G401.6 (cell line): Measurements from ENCODE around the gene INF2.
A peak's percentile ranks its signal among the peaks of the same experiment; 100 is the strongest.

Experiments used
- FAIRE-seq: peaks from 2 replicates; lab custom pipeline; 2012; peaks lifted over from hg19 to GRCh38; lab: Jason Lieb, UNC

The INF2 gene

DNA sequence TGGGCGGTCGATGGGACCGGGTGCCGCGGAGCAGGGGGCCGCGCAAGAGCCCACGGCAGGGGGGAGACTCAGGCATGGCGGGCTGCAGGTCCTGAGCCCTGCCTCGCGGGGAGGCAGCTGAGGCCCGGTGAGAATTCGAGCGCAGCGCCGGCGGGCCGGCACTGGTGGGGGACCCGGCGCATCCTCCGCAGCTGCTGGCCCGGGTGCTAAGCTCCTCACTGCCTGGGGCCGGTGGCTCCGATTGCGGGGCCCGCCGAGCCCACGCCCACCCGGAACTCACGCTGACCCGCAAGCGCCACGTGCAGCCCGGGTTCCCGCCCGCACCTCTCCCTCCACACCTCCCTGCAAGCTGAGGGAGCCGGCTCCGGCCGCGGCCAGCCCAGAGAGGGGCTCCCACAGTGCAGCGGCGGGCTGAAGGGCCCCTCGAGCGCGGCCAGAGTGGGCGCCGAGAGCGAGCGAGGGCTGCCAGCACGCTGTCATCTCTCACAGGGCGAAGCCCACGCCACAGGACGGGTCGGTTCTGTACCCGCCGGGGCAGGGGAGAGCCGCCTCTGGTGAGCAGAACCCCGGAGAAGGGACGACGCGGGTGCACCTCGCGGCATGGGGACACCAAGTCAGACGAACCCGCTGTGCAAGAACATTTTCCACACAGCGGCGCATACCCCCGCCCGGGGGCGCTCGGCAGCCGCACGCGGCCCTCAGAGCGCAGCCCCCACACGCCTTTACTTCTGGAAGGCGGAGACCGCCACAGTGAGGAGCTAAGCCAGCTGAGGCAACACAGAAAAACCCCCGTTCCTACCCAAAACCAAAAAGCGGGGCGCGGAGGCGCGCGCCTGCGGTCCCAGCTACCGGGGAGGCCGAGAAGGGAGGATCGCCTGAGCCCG, 62.4 kb downstream of the INF2 start:
- no peak for FAIRE-seq

DNA sequence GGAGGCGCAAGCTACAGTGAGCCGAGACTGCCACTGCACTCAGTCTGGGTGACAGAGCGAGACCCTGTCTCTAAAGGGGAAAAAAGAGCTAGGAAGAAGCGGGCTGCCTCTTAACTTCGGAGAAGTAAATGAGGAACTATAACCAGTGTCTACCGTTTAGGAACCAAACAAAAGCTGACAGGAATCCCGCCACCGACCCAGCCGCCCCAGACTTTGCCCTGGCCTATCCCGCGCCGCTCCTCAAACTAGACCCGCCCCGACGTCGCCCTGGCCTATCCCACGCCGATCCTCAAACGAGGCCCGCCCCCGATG, 63.0 kb downstream of the INF2 start:
- no peak for FAIRE-seq

DNA sequence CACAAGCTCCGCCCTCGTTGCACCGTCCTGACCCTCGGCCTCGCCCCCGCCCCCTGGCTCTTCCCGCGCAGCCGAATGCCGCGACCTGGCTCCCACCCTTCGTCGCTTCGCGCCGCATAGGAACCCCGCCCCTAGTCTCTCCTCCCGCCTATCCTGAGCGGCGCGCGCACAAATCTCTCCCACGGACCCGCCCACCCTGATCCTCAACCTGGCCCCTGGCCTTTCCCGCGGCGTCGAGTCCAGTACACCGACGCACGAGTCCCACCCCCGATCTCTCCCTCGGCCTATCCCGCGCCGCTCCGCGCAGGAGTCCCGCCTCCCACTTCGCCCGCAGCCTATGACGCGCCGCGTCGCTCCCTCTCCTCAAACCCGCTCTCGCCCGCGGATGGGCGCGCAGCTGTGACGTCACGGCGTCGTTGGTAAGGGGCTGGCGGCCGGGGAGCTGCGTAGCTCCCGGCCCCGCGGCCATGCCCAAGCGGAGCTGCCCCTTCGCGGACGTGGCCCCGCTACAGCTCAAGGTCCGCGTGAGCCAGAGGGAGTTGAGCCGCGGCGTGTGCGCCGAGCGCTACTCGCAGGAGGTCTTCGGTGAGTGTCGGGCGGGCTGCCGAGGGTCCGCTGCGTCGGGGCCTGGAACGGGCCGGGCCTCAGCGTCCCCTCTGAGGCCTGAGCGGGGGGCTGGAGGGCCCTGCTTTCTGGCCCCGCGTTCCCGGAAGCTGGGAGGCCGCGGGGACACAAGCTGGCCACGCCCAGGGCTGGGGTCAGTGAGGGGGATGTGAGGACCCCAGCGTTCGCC, 63.5 kb downstream of the INF2 start, which contains the start of gene SIVA1:
TSS of gene SIVA1 (plus strand) at position 413 of the 793 bp plus-strand sequence. CDS start at position 468, 55 bp downstream.
- peak; percentile 97 for FAIRE-seq

DNA sequence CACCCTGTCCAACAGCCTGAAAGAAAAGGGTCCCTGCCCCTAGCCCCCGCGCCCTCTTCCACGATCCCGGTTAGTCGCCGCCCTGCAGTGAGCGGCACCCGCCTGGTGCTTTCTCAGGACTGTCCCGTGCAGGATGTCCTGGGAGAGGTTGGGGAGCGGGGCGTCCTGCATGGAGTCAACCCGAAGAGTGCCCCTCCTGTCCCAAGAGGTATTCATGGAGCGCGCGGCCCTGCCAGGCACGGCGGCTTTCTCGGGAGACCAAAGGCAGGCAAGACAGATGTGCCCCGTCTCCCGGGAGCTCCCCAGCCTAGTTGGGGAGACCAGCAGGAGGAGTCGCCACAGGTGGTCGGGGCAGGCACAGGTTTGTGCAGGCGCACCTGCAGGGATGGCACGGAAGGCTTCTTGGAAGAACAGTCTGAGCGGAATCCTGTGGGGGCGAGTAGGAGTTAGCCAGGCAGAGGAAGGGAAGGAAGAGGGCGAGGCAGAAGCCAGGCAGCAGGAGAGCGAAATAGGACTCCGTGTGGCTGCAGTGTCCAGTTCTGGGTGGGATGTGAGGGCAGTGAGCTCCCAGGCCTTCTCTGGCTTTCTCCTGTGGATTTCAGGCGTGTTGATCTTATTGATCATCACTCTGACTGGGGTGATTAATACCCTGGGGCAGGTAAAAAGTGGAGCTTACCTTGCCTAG, 64.3 kb downstream of the INF2 start:
- FAIRE-seq = no peak

DNA sequence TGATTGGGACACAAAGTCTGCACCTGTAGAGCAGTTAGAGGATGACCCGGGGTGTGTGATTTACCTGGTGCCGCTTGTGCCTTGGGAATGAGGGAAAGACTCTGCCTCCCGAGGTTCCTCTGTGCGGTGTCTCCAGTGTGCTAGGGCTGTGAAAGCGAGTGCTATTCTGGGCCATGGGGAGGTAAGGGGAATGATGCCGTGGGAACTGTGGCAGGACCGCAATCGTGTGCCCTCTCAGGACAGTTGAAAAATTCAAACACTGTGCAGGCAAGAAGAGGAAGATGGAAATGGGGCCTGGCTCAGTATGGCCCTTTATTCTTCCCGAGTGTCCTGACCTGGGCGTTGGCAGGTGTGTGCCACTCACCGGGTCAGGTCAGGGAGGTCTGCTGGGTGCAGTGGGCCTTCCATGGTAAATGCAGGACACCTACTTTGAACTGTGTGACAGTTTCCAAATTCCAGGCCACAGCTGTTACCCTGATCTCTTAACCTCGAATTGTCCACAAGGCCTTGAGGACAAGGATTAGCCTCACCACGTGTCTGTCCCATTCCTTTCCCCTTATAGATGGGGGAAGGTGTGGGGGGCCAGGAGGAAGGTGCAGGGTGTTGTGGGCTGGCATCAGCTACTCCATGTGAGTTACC, 64.9 kb downstream of the INF2 start:
- FAIRE-seq = no peak

DNA sequence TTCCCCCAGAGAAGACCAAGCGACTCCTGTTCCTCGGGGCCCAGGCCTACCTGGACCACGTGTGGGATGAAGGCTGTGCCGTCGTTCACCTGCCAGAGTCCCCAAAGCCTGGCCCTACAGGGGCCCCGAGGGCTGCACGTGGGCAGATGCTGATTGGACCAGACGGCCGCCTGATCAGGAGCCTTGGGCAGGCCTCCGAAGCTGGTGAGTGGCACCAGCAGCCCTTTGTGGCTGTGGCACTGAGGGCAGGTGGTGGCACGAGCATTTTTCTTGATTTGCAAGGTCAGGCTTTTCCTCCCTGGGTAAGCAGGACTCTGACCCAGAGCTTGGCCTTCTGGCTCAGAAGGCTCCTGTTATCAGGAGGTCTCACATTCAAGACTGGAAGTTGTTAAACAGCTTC, 66.2 kb downstream of the INF2 start:
- FAIRE-seq = no peak

DNA sequence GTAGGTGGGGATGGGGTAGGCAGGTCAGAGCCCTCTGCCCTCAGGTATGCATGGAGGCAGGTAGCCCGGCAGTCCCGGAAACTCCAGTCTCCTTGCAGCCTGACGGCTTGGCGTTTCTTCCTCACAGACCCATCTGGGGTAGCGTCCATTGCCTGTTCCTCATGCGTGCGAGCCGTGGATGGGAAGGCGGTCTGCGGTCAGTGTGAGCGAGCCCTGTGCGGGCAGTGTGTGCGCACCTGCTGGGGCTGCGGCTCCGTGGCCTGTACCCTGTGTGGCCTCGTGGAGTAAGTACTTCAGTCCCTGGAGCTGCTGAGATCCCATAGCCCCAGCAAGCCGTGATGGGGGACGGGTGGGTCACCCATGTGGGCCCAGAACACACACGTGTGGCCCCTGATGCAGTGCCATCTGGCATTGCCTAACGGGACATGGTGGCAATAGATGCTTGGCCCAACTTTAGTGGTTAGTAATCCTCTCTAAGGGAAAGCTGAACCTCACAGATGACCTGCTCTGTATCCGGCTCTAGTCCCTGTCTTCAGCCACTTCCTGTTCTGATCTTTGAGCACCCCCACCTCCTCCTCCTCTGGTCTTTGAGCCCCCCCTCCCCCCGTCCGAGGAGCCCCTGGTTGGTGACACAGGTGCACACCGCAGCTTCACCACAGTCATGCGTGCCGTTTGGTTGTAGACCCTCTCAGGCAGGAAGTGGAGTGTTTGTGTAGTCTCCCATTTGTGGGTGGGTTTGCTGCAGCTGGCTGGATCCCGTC, 67.2 kb downstream of the INF2 start:
- no peak for FAIRE-seq

DNA sequence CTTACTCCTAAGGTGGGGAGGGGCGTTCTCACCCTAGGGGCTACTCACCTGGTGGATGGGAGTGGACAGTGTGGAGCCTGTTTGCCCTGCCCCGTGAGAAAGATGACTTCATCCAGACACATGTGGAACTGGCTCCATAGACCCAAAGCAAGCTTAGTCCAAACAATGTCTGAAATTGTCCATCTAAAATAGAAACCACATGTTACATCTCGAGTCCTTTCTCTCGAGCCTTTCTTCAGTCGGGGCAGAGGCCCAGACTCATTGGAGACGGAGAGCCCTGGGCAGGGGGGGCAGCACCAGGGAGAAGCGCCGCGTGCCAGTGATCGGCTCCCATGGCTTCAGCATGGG, 67.8 kb downstream of the INF2 start:
- FAIRE-seq = no peak

DNA sequence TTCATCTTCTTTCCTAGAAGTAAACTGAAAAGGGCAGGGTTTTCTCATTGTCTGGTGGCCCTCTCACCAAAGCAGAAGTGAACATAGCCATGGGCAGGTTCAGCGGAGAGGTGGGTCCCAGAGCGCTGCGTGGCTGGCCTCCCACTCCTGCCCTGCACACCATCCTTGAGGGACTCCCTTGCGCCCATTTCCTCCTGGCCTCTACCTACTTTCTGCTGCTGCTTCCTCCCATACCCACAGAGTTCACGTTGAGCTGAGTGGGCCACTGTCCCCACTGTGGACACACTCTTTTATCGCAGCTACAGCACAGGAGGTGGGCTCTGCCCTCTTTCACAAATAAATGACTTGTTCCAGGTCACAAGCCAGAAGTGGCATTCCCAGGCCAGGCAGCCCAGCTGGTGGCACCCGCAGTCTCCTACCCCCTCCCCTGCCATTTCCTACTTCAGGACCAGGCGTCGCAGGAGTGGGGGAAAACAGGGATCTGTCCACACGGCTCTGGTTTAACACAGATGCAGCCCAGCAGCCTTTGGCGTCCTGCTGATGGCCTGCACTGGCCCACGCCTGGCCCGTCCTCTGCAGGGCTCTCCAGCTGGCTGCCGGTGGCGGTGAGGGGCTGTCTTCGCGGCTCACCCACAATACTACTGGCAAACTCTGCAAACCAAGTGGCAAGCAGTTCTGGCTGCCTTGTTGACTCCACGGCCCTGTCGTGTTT, 68.4 kb downstream of the INF2 start:
- no peak for FAIRE-seq

DNA sequence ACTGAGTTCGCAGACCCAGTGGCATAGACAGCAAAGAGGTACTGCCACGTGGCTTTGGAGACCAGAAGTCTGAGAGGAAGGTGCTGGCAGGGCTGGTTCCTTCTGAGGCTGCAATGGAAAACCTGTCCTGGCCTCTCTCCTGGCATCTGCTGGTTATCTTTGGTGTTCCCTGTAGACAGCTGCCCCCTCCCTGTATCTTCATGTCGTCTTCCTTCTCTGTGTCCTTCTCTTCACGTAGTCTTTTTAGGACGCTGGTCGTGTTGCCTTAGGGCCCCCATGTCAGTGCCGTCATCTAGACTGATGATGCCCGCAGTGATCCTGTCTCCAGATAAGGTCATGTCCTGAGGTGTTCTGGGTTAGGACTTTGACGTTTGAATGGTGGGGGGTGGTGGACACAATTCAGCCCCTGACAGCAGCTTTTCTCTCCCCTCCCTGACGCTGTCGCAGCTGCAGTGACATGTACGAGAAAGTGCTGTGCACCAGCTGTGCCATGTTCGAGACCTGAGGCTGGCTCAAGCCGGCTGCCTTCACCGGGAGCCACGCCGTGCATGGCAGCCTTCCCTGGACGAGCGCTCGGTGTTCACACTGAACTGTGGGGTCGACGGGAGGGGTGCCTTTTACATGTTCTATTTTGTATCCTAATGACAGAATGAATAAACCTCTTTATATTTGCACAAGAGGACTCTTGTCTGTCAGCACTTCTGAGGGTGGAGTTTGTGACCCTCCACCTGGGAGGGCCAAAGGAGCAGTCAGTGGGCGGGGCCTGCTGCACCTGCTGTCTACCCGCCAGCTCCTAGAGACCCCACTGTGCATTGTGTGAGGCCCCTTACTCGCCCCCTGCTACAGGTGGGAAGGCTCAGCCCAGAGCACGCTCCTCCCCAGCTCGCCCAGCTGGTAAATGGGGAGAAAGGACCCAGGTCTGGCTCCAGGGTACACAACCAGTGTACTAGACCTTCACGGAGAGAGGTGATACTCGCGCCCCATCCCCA, 69.9 kb downstream of the INF2 start:
- FAIRE-seq = no peak

DNA sequence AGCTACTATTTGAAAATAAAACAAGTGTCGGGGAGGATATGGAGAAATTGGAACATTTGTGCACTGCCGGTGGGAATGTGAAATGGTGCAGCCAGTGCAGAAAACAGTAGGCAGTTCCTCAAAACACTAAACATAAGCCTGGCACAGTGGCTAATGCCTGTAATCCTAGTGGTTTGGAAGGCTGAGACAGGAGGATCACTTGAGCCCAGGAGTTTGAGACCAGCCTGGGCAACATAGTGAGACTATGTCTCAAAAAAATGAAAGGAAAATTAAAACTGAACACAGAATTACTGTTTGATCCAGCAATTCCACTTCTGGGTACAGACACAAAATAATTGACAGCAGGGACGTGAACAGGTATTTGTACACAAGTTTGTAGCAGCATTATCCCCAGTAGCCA, 76.1 kb downstream of the INF2 start:
- FAIRE-seq = no peak

DNA sequence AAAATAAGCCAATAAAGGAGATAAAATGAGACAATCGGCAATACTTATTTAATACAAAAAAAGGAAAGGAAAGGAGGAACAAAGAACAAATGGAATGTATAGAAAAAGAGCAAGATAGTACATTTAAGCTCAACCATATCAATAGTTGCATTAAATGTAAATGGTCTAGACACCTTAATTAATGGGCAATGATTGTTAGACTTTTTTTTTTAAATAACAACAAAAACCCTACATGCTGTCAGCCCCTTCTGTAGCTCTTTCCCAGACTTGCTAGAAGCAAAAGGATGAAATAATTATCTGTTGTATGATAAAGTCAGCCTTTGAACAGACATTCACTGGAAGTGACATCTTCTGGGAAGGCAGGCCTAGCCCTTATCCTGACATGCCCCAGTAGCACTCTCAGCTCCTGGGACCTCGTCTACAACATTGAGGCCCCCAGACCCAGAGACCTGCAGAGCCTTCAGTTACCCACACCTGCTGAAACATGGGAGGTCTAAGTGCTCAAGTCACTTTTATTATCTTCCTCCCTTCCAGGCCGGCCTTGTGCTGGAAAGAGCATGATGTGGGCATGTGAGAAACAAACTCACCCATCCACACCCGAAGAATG, 76.9 kb downstream of the INF2 start:
- no peak for FAIRE-seq

DNA sequence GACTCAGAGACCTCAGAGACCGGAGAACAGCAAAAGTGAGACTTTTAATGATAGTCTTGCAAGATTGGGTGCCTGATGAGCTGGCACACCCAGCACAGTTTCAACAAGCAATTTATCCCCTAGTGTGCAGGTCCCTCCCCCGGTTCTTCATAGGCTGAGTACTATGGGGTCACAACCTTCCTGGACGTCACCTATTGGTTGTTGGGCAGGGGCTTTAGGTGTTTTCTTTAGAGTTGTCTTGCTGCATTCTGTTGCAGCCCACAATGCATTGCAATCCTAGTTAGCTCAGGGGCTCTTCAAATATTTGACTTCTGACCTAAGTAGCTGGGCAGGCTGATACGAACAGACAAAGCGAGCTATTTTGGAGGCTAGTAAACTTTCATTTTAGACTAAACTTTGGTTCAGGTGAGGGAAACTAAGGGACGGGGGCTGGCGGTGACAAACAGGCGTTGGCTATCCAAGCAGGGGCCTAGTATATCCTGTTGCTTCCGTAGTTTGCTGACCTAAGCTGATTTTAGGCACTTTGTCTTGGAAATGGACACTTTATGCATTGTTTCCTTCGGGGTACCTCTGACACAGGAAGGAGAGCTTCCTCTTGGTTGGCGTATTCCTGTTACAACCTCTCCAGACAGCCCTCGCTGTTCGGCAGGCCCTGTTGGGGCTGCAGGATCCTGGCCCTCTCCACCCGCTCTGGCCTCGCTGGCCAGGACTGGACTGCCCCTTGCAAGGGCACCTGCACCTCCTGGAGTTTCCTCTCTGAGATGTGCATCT, 77.6 kb downstream of the INF2 start:
- no peak for FAIRE-seq

DNA sequence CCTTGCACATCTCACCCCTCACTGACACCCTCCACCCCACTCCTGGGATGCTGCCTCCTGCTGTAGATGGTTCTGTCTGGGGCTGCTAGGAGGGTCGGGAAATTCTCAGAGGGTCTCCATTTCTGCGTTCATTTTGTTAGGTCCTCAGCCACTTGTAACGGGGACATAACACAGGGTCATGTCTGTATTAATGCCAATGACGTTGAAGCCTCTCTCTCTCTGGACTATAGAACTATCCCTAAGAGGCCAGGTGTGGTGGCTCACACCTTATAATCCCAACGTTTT, 78.2 kb downstream of the INF2 start:
- no peak for FAIRE-seq

DNA sequence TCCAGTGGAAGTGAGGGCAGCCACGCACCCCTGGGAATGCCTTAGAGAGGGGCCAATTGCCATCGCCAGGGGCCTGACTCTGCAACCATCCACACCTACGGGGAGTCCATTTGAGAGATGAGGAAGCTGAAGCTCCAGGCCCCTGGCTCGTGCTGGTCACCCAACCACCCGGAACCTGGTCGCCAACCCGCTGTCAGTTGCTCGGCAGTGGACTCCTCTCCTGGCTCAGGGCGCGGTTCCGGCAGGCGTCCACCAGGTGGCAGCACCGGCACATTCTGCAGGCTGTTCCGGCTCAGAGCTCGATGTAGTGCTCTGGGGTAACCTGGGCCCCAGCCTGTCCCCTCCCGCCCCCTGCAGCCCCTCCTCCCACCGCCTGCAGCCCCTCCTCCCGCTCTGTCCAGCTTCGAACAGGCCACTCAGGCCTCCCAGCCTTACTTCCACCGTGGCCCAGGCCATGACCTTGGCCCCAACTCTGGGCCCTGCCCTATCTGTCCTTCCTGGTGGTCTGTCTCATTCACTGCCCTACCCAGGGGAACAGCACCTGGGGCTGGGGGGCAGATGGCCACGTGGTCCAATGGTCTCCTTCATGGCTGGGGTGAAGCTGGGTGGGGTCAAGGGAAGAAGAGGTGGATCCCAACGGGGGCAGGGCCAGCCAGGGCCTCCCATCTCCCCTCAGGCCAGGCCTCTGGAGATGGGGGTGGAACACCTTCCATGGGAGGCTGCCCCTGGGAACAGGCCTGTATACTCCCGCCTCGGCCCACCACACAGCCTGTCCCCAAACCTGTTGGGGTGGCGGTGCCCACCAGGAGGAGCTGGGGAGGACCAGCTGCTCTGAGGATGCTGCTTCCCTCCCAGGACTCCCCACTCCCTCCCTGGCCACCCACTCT, 79.3 kb downstream of the INF2 start:
- FAIRE-seq = peak; percentile 30

DNA sequence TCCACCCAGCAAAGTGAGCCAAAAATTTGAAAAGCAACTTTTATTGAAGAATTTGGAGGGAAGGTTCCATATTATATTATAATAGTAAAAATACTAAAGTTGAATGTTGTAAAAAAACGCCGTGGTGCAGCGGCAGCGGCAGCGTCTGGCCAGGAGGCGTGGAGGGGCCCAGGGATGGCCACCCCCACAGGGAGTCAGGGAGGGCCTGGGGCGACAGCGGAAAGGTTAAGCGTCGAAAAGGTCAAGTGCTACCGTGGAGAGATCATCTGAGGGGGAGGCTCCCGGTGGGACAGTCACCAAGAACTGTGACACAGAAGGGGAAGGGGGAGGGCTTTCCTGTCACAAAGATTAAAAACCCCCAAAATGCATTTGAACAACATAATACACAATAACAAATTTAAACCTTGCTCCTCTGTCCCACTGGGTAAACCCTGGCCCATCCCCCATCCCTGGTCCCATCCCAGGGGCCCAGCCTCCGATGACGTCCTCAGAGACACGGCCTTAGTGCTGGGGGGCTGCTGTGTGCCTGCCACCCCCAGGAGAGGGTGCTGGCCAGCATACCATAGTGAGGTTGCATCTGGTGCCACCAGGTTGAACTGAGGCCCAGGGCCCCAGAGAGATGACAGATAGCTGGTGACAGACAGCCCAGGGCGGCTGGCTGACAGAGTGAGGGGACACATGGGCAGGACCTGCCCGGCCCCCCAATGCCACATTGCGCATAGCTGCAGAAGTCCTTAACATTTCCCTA, 80.1 kb downstream of the INF2 start:
- FAIRE-seq = no peak

DNA sequence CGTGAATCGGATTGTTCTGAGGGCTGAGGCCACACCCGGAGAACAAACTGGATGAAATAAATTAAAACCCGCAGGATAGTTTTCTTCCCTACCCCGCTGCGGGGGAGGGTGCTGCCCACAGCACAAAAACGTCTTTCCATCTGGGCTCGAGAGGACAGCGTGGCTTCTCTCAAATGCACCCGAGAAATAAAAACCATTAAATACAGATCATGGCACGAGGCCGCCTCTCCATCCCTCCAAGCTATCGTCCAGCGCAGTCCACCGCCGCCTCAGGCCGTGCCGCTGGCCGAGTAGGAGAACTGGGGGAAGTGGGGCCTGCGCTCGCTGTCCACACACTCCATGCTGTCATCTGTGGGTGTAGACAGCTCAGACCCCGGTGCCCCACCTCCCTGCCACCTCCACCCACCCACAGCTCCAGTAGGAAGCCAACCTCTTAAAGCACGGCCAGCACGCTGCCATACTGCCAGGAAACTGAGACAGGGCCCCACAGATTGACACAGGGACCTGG, 80.7 kb downstream of the INF2 start:
- no peak for FAIRE-seq
